GM18519 (cell line): ENCODE measurements around the gene FCHSD1.

Experiments
- ATAC-seq: cut with Tn5 transposase; IDR thresholded peaks from one replicate; pipeline ENCODE4 v1.9.1; 2021; ENCODE audit warnings: mild to moderate bottlenecking, moderate library complexity; ENCODE audit not compliant: unreplicated experiment, low FRiP score

FCHSD1 gene

GRCh38 chr5:141647242-141647641 is 4.0 kb downstream of the FCHSD1 start:
- no peak for ATAC-seq

GRCh38 chr5:141646026-141646425 is 5.2 kb downstream of the FCHSD1 start:
- ATAC-seq = no peak

- no peak for ATAC-seq
Observed at GRCh38 chr5:141641634-141642267, 9.5 kb downstream of the FCHSD1 start.

GRCh38 chr5:141640698-141641097 is 10.5 kb downstream of the FCHSD1 start:
- ATAC-seq = no peak

GRCh38 chr5:141640051-141640415 is 11.2 kb downstream of the FCHSD1 start:
- no peak for ATAC-seq

- no peak for ATAC-seq
Observed at GRCh38 chr5:141639357-141640050, 11.7 kb downstream of the FCHSD1 start.

GRCh38 chr5:141638771-141639170 is 12.4 kb downstream of the FCHSD1 start:
- ATAC-seq = no peak

GRCh38 chr5:141637767-141638419 is 13.3 kb downstream of the FCHSD1 start:
- no peak for ATAC-seq

GRCh38 chr5:141637123-141637766 is 14.0 kb downstream of the FCHSD1 start:
- ATAC-seq = no peak

GRCh38 chr5:141636413-141637122 is 14.7 kb downstream of the FCHSD1 start, which contains the start of the genes HDAC3 and RELL2:
Gene HDAC3 (minus strand): TSS chr5:141636849. CDS start chr5:141636790, 59 bp downstream.
Gene RELL2 (plus strand): TSS chr5:141636997. CDS start chr5:141638226, 1,229 bp downstream.
- ATAC-seq = peak; percentile 50

GRCh38 chr5:141636106-141636412 is 15.2 kb downstream of the FCHSD1 start:
- no peak for ATAC-seq

GRCh38 chr5:141635646-141636045 is 15.6 kb downstream of the FCHSD1 start:
- no peak for ATAC-seq

- ATAC-seq = no peak
Observed at GRCh38 chr5:141634720-141635119, 16.5 kb downstream of the FCHSD1 start.

GRCh38 chr5:141633871-141634561 is 17.2 kb downstream of the FCHSD1 start:
- peak; percentile 89 for ATAC-seq

GRCh38 chr5:141632650-141633049 is 18.6 kb downstream of the FCHSD1 start:
- ATAC-seq = no peak

- no peak for ATAC-seq
Observed at GRCh38 chr5:141630570-141631140, 20.6 kb downstream of the FCHSD1 start.

- no peak for ATAC-seq
Observed at GRCh38 chr5:141628175-141628788, 22.9 kb downstream of the FCHSD1 start.

GRCh38 chr5:141623611-141624010 is 27.6 kb downstream of the FCHSD1 start:
- ATAC-seq = no peak

GRCh38 chr5:141623186-141623585 is 28.0 kb downstream of the FCHSD1 start:
- peak; percentile 65 for ATAC-seq
